Prostate gland (tissue), 2 donors: ENCODE results near the gene RNF157. TPM values are rescaled to one million over a fixed set of nuclear protein-coding genes. Genes with fewer than 3 reads are reported as not detected.
"Not testable (repeated sequence)": the region's sequence is repeated elsewhere in the genome, so short reads cannot be mapped to it uniquely, and the experiment has no call there.

ENCODE experiments used
- DNase-seq: peaks from one replicate; pipeline ENCODE4 v3.0.0-alpha.2; 2019; ENCODE audit warnings: low spot score
- H3K27ac ChIP-seq, 2 donors: fragments of 200-600 bp; sonication (generic); 2 replicates each; pipeline ENCODE4 v1.5.1; 2017 to 2019
- H3K27me3 ChIP-seq: fragments of 200-600 bp; sonication (generic); replicated peaks from 2 replicates; pipeline ENCODE4 v1.5.1; 2019; ENCODE audit not compliant: insufficient read depth
- H3K36me3 ChIP-seq, 2 donors: fragments of 200-600 bp; sonication (generic); 1 replicate in 1 of 2; 2 replicates in 1 of 2; pipeline versions ENCODE4 v1.5.1 to v1.8.1; 2017 to 2019
- H3K4me1 ChIP-seq: fragments of 200-600 bp; sonication (generic); replicated peaks from 2 replicates; pipeline ENCODE4 v1.5.1; 2019
- H3K4me3 ChIP-seq, 2 donors: fragments of 200-600 bp; sonication (generic); 2 replicates each; pipeline ENCODE4 v1.5.1; 2017 to 2019
- H3K9me3 ChIP-seq: fragments of 200-600 bp; sonication (generic); 2 replicates; pipeline ENCODE4 v1.5.1; 2017
- CTCF ChIP-seq, 4 experiments: fragments of 200-600 bp in 2 of 4; fragments of 450-650 bp in 2 of 4; sonication (generic) in 2 of 4; IDR thresholded peaks; 1 replicate in 3 of 4; 2 replicates in 1 of 4; pipeline ENCODE4 v1.5.1; 2016 to 2019; ENCODE audit warnings: antibody characterized with exemption in 4 of 4, mild to moderate bottlenecking in 2 of 4, moderate library complexity in 2 of 4
- POLR2A ChIP-seq: fragments of 450-650 bp; IDR thresholded peaks from one replicate; pipeline ENCODE4 v1.6.1; 2016; ENCODE audit warnings: antibody characterized with exemption, mild to moderate bottlenecking
- POLR2AphosphoS5 ChIP-seq: sonication (generic); formaldehyde crosslinking; IDR thresholded peaks from one replicate; pipeline ENCODE4 v1.6.1; 2017; ENCODE audit warnings: antibody characterized with exemption
- WGBS: methylation state at CpG from one replicate; pipeline ENCODE4 v1.1.5; 2018; 5-methylcytosine and 5-hydroxymethylcytosine counted together
- intact Hi-C: fragments of 100-400 bp; cut with DNase I; formaldehyde crosslinking; loops from one replicate; pipeline ENCODE4 v1.14.2; 2022
- total RNA-seq, 2 donors: library from RNA; depleted of rRNA; stranded (reverse); fragments of >200 nt; gene quantifications; one replicate each; pipeline ENCODE4 v1.1.0, GENCODE V29; 2016

The RNF157 gene
- total RNA-seq, 2 donors from 2014 or later, result 1.6 to 47.5 TPM

DNA sequence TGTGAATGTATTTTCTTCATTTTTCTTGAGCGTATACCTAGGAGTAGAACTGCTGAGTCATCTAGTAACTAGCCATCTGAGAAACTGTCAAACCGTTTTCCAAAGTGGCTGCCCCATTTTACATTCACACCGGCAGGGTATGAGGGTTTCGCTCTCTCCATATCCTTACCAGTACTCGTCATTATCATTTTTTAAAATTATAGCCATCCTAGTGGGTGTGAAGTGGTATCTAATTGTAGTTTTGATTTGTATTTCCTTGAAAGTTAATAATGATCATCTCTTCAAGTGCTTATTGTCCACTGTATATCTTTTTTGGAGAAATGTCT, 6.0 kb downstream of the RNF157 start:
- H3K9me3 ChIP-seq, result no peaks in the 10 kb centered on the region
- DNase-seq, result no peak
- TF ChIP-seq CTCF (IDR thresholded peaks at IDR 0.05) (no peak), POLR2AphosphoS5 (no peak), POLR2A (no peak)
- H3K36me3 ChIP-seq, result no peaks in the 10 kb centered on the region
- H3K4me1 ChIP-seq, result no peaks in the 10 kb centered on the region
- H3K4me3 ChIP-seq, result no peak overlapping the region
- intact Hi-C loops, result no loop called here
- no peak overlapping the region for H3K27ac ChIP-seq
- H3K27me3 ChIP-seq, result no peaks in the 10 kb centered on the region
- 89% methylated on average over 5 of the region's 5 CpGs for WGBS

- 91% methylated on average over 6 of the region's 6 CpGs for WGBS
- intact Hi-C loops, result no loop called here
- TF ChIP-seq POLR2A (no peak), CTCF (IDR thresholded peaks at IDR 0.05) (no peak), POLR2AphosphoS5 (no peak)
- no peaks in the 10 kb centered on the region for H3K36me3 ChIP-seq
- no peaks in the 10 kb centered on the region for H3K4me1 ChIP-seq
- no peaks in the 10 kb centered on the region for H3K9me3 ChIP-seq
- no peak overlapping the region for H3K27ac ChIP-seq
- H3K27me3 ChIP-seq, result no peaks in the 10 kb centered on the region
- no peak for DNase-seq
- H3K4me3 ChIP-seq, result no peak overlapping the region
These were observed 6.5 kb downstream of the RNF157 start for GRCh38 chr17:76233588-76234353.

DNA sequence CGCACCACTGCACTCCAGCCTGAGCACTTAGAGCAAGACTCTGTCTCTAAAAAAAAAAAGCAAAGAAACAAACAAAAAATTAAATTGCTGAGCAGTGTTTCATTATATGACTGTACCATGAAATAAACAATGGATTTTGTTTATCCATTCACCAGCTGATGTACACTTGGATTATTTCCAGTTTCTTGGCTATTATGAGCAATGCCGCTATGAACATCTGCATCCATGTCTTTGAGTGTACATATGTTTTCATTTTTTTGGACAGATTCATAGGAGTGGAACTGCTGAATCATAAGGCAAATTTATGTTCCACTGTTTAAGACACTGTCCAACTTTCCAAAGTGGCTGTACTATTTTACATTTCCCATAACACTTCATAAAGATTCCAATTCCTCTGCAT, 8.0 kb downstream of the RNF157 start:
- intact Hi-C loops, result no loop called here
- Histone ChIP-seq H3K27me3 (no peaks in the 10 kb centered on the region), H3K36me3 (no peaks in the 10 kb centered on the region), H3K4me1 (no peaks in the 10 kb centered on the region), H3K27ac (no peak overlapping the region), H3K4me3 (no peak overlapping the region), H3K9me3 (no peaks in the 10 kb centered on the region)
- no peak for DNase-seq
- WGBS, result 77% methylated on average over 2 of the region's 2 CpGs
- TF ChIP-seq POLR2AphosphoS5 (no peak), CTCF (IDR thresholded peaks at IDR 0.05) (no peak), POLR2A (no peak)

DNA sequence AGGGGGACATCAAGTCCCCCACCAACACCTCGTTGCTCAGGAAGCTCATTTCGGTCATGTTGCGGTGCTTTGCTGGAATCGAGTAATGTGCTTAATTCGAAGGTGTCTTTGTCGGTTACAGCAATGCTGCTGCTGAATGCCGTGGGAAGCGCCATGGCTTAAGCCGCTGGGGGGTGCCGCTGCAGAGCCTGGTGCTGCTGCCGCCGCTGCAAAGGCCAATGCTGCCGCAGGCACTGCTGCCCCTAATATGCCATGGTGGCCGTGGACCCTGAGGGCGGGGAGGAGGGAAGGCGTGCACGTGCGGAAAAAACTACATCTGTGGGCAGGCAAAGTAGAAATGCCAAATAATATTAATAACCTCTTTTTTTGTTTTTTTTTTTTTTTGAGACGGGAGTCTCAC, 13.5 kb downstream of the RNF157 start:
- H3K4me1 ChIP-seq, H3K27ac ChIP-seq, H3K27me3 ChIP-seq, H3K4me3 ChIP-seq, H3K9me3 ChIP-seq, intact Hi-C loops, DNase-seq, H3K36me3 ChIP-seq: not testable (repeated sequence)
- WGBS, result 89% methylated on average over 19 of the region's 19 CpGs

DNA sequence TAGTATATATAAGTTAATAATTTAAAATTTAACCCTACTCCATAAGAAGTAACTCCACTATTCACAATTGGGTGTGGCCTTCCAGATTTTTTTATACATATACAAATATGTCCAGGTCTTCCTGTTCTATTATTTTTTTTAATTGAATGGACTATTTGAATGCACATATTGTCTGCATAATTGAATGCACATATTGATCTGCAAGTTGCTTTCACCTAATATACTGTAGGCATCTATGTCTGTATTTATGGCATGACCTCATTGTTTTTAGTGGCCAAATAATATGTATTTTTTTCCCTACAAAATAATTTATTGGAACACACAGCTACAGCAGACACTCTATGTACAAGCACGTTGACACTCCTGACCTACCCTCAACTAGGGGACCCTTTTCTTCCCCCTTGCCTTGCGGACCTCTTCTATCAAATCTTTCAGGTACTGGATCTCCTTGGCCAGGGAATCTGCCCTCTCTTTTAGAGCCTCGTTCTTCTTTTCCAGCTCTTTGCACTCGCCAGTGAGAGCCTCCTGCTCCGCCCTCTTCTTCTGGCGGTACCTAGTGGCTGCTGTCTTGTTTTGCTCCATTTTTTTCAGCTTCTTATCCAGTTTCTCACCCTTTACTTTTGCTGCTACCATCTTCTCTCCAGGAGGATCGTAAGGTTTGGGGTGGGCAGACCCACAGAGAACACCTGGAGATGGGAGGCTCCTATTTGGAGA, 14.8 kb downstream of the RNF157 start:
- DNase-seq, H3K27me3 ChIP-seq, H3K4me1 ChIP-seq, intact Hi-C loops, H3K4me3 ChIP-seq, H3K36me3 ChIP-seq, H3K27ac ChIP-seq, H3K9me3 ChIP-seq: not testable (repeated sequence)
- 69% methylated on average over 7 of the region's 7 CpGs for WGBS

GRCh38 chr17:76223802-76224201, 16.5 kb downstream of the RNF157 start:
- WGBS, result 100% methylated on average over 1 of the region's 1 CpG
- DNase-seq, result no peak
- no peaks in the 10 kb centered on the region for H3K9me3 ChIP-seq
- H3K4me3 ChIP-seq, result no peak overlapping the region
- H3K4me1 ChIP-seq, result no peaks in the 10 kb centered on the region
- H3K27ac ChIP-seq, result no peak overlapping the region
- TF ChIP-seq POLR2AphosphoS5, result no peak
- TF ChIP-seq POLR2A, result no peak
- no peak for TF ChIP-seq CTCF (IDR thresholded peaks at IDR 0.05)
- intact Hi-C loops, result no loop called here
- no peaks in the 10 kb centered on the region for H3K27me3 ChIP-seq
- H3K36me3 ChIP-seq, result no peaks in the 10 kb centered on the region
